ENCODE measurements around the gene COL12A1. TPM values are rescaled to one million over a fixed set of nuclear protein-coding genes. Genes with fewer than 3 reads are reported as not detected.

The COL12A1 gene
- total and polyA plus RNA-seq, 9 of the 15 experiments (the other 6 are each of a cell fraction or from before 2014, with no cell fraction given) = 0.11 TPM; not detected in 8

GRCh38 chr6:75167851-75168250 lies 38.0 kb downstream of the COL12A1 start:
- POLR2A ChIA-PET = no interaction called here
- CTCF ChIA-PET (ENCODE audit: low intra/inter-chr PET ratio) = no interaction called here
- Histone ChIP-seq H3K27me3 (ENCODE audit: control insufficient read depth in 2 of 2, insufficient read depth in 2 of 2, low read length in 2 of 2) (no peaks in the 10 kb centered on the region), H3K79me2 (ENCODE audit: control insufficient read depth, insufficient read depth, low read length) (no peaks in the 10 kb centered on the region), H4K20me1 (replicated peaks; ENCODE audit: control insufficient read depth, insufficient read depth, low read length) (no peaks in the 10 kb centered on the region), H3K27ac (ENCODE audit: extremely low read depth, low read depth, low read length) (no peak overlapping the region), H3K4me3 (no peak overlapping the region), H3K9me3 (replicated peaks; ENCODE audit: control insufficient read depth, insufficient read depth, low read depth, low read length) (no peaks in the 10 kb centered on the region), H3K9ac (ENCODE audit: insufficient read depth in 1 of 2, low read depth in 2 of 2, low read length in 2 of 2) (no peak overlapping the region), H3K36me3 (ENCODE audit: control insufficient read depth, insufficient read depth, low read length) (no peaks in the 10 kb centered on the region), H2AFZ (ENCODE audit: low read depth, low read length) (no peak overlapping the region), H3K4me1 (replicated peaks in 1 of 2; ENCODE audit: control insufficient read depth in 2 of 2, insufficient read depth in 2 of 2, low read length in 2 of 2) (no peaks in the 10 kb centered on the region), H3K9me1 (ENCODE audit: control insufficient read depth, insufficient read depth, low read length) (no peaks in the 10 kb centered on the region), H3K4me2 (ENCODE audit: insufficient read depth, low read length) (no peak overlapping the region)
- no peak for TF ChIP-seq KDM4B (IDR thresholded peaks at IDR 0.05; ENCODE audit: borderline replicate concordance in 2 of 2, low read depth in 1 of 2)
- no peak for TF ChIP-seq E2F8 (IDR thresholded peaks at IDR 0.05; ENCODE audit: low read depth, partially characterized antibody)
- no peak for TF ChIP-seq EGR1 (conservative IDR thresholded peaks at IDR 0.05)
- TF ChIP-seq ARNT (IDR thresholded peaks at IDR 0.05) = no peak
- TF ChIP-seq MTA3 (IDR thresholded peaks at IDR 0.05; ENCODE audit: borderline replicate concordance) = no peak
- TF ChIP-seq HDAC8 (tag; IDR thresholded peaks at IDR 0.05) = no peak
- TF ChIP-seq ZBTB49 (CRISPR knock-in tag; IDR thresholded peaks at IDR 0.05; ENCODE audit: borderline replicate concordance) = no peak
- TF ChIP-seq XRCC3 (IDR thresholded peaks at IDR 0.05) = no peak
- TF ChIP-seq GABPB2 (CRISPR knock-in tag; conservative IDR thresholded peaks at IDR 0.05) = no peak
- TF ChIP-seq ZBTB34 (CRISPR knock-in tag; IDR thresholded peaks at IDR 0.05) = no peak
- WGBS (ENCODE audit: insufficient coverage, low coverage, missing lambda C conversion rate) = 0% methylated on average over 2 of the region's 2 CpGs
- no TSS peak for BruUV-seq (replicated peaks)
- FAIRE-seq (no peak), DNase-seq (ENCODE audit: extremely low read depth in 1 of 4, low spot score in 3 of 4) (no peak), ATAC-seq (no peak)
- intact Hi-C loops (cut with micrococcal nuclease) (no loop called here), in situ Hi-C loops (cut with MboI) (no loop called here)

Data from K562 (cell line).